HG03175 (cell line): Measurements from ENCODE around the gene NEBL.

Source experiments
- ATAC-seq: cut with Tn5 transposase; IDR thresholded peaks from one replicate; pipeline ENCODE4 v1.9.1; 2021; ENCODE audit warnings: mild to moderate bottlenecking, moderate library complexity; ENCODE audit not compliant: unreplicated experiment

The NEBL gene

DNA sequence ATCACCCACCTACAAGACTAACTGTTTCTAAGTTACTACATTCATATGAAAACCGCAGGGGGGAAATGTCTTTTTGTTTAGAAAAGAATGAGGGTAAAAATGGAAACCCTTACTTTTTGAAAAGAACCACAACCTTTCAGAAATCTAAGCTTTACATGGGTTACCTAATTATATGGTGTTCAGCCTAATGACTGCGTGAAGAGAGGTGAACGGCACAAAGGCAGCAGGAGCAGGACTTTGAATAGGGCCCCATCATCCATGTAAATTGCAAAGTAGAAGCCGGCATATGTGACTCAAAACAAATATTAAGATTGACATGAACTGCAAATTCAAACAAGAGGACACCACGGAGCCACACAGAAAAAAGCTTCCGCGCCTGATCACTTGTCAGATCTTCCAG is 25.1 kb downstream of the NEBL start:
- ATAC-seq, result no peak

DNA sequence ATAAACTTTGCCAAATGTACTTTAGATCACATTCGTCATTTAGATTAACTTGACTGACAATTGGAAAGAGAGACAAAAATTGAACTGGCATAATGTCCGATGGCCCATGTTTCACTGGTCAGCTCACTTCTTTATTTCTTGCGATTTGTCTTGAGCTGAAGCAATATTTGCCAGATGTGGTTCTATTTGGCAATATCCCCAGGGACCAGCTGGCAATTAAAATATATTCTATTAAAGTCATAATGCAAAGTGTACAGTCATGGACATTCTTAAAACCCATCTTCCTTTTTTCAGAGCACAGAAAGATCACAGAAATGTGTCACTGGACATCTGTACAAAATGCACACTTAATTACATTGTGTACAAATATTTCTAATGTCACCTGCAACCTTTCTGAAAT is 26.3 kb downstream of the NEBL start:
- ATAC-seq, result no peak

DNA sequence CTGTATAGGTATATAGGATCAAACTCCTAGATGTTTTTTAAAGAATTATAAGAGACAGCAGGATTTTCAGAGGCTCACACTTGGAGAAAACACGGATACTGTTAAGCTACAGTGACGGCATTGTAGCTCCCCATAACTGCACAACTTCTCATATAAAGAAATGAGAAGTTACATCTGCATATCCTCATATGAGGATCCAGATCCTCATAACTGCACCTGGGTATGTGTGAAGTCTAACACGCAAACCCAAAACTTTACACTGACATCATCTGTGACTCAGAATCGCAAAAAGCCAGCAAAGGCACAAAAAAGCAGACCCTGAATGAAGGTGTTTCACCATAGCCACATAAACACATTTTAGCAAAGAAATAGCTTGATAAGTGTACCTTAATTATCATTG is 34.1 kb downstream of the NEBL start:
- no peak for ATAC-seq

DNA sequence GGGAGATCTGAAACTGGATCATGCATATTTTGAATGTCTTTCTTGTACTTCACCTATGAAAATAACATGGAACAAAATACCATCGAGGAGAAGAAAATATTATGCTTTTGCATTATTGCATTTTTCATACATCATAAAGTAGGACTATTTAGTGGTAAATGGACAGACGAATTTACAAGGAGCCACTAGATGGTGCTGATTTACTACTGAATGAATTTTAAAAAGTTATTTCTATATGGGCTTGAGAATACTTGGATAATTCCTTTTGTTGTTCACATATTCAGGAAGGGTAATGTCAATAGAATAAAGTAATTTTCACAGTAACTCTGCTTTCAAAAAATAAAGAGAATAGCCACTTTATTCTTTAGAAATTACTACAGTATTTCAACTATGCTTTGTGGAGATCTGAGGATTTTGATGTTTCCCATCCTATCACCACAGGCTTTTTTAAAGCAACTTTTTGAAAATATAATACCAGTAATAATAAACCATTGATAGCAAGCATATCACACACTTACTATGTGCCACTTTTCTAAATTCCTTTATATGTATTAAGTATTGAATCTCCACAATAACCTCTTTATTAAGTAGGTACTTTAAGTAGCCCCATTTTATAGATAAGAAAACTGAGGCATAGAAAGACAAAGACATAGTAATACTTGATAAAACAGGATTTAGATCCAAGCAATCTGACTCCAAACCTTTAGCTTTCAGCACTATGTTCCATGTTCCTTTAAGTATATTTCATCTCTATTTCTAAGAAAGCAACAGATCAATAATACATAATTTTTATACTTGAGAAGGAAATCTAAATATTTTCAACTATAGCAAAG is 38.6 kb downstream of the NEBL start:
- no peak for ATAC-seq

DNA sequence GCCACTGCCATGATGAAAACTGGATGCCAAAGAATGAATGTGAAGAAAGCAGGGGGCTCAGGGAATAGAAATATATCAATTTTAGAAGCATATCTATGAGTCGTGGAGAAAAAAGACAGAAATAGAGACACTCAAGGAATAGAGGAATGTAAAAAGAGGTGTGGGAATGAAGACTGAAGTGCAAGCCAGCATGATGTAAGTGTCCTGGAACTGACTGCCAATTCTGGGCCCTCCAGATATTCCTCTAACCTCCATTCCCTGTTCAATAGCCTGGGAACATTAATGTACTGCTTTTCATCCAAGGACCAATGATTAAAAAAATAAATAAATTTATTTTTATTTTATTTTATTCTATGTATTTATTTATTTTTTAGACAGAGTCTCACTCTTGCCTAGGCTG is 40.6 kb downstream of the NEBL start:
- no peak for ATAC-seq

DNA sequence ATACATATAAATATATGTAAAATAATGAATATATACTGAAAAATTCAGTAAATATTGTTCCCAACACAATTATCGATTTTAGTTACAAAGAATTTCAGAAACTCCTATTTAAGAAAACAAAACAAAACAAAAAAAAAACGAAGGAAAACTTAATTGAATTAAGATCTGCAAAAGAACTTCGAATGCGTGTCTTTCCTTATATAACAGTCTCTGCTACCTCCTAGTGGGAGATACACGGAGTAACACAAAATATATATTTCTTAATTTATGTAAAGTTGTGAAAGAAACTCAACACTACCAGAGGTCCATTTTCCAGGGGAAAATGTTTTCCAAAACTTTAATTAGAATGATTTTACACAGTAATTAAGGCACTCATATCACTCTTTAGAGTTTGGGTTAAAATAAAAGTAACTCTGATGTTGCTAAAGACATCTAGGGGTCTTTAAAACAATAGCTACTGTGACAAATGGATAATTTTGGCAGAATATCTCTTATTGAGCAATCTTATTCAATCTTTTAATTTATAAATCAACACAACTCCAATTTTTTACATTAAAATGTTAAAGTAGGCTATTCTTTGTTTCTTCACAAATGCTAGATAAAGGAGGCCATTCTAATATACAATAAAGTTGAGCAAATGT is 41.6 kb downstream of the NEBL start:
- ATAC-seq, result no peak

DNA sequence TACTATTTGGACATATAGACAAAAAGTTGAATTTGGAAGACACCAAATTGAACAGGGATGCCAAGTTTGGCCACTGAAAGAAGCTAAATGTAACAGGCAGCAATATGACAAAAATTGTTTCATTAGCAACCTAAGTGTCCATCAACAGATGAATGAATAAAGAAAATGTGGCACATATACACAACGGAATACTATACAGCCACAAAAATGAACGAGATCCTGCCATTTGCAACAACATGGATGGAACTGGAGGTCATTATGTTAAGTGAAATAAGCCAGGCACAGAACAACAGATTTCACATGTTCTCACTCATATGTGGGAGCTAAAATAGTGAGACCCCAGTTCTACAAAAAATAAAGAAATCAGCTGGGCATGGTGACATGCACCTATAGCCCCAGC is 43.8 kb downstream of the NEBL start:
- ATAC-seq, result no peak

DNA sequence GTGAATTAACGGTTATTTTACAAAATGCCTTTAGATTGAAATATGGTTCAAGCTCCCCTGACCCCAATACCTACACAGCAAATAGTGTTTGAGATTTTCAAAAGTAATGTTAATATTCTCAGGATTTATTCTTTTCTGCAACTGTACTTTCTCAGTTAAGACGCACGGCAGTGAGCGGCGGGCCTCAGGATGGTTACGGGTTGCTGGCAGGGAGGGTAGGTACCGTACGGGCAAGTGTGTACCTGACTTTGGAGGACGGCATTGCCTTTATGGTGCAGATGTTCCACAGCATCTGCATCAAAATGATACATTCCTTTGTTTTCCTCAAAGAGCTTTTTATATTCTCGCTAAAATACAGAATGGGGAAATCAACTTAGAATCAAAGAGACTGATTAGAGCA is 44.8 kb downstream of the NEBL start:
- no peak for ATAC-seq

DNA sequence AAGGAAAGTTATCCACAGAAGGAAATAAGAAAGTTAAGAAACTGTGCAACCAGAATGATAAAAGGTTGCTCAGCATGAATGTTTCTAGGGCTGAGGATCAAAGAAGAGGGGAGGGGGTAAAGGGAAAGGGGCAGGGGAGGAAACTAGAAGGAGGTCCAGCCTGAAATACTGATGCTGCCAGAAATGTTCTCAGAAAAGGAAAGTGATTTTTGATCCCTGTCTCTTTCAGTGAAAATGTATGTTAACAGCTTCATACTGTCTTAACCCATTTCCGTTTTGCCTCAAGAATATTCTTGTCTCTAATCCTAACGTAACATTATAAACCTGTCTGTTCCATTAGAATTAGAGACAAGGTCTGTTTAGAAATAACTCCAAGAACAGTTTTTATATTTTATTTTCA is 49.6 kb downstream of the NEBL start:
- no peak for ATAC-seq

DNA sequence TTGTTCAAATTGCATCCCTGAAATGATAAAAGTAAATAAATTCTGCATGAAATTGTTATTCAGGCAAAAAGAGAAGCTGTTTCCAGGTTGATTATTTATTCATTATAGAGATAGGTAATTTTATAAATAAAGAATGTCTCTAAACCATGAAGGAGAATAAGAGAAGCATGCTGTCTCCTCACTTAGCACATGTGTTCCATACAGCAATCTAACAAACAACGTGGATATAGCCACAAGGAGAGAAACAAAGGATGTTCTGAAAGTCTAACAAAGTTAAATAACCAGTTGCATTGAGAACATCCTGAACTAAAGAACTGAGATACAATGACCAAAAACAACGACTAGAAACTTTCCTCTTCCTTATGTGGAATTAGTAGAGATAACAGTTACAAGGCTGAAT is 50.8 kb downstream of the NEBL start:
- ATAC-seq, result no peak

DNA sequence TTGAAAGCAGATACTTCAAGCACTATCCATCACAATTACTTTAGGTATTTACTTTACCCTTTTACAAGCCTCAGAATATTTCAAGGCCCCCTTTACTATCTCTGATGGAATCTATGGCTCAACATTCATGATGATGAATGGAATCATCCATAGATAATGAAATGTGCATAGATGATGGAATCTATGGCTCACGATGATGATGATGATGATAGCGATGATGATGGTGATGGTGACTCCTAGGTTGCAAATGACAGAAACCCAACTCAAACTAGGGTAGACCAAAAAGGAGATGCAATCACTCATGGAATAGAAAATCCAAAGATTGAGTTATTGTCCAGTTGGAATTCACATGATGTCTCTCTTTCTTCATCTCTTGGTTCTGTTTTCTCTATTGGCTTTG is 55.7 kb downstream of the NEBL start:
- no peak for ATAC-seq

DNA sequence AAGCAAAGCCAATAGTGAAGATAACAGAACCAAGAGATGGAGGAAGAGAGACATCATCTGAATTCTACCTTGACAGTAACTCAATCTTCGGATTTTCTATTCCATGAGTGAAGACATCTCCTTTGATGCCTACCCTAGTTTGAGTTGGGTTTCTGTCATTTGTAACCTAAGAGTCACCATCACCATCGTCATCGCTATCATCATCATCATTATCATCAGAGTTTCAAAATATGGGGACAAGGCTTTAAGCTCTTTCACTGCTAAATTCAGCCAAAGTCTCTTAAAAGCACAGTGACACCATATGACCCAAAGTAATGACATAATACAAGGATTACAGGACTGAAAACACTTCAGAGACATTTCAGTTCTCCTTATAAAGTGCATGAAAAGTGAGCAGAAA is 57.2 kb downstream of the NEBL start:
- no peak for ATAC-seq

DNA sequence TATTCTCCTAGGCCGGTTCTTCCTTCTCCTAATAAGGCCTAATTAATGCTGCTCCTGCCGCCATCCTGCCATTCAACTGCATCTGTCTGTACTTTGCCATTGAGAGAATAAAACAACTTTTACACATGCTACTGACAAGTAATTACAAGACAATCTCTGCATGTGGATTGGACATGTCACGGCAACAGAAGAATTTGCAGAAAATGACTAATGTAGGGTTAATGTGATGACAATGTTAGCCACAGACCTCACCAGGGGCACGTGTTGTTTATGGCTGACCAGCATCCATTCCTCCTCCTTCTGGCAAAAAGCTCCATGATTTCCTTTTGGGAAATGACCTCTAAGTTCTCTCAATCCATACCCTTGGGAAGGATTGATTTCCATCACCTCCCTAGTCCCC is 58.0 kb downstream of the NEBL start:
- ATAC-seq, result no peak

DNA sequence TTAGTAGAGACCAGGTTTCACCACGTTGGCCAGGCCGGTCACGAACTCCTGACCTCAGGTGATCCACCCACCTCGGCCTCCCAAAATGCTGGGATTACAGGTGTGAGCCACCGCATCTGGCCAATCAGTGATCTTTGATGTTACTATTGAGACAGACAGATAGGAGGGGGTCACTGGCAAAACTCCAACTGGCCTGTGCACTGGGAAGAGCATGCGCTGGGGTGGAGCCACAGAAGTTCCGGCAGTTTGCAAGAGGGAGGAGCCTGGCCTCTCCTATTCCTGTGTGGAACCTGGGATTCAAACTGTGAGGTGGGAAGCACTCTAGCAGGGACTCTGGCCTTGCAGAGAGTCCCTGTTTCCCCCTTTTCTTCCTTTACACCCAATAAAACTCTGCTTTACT is 60.7 kb downstream of the NEBL start:
- no peak for ATAC-seq

DNA sequence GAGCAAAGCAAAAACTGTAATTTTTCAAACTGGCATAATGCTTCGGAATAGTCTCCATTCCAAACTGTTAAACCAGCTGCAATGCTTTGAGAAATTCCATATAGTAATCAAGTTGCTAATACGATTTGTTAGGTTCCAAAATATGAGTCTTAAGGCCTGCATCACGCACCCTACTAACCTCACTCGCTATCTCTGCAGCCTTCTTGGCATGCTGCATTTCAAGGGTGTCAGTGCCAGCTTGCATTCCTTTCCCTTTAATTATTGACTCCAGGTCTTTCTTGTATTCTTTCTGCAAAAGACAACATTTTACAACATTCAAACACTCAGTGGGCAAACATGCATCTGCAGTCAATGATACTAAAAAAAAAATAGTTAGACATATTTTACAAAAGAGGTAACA is 61.8 kb downstream of the NEBL start:
- no peak for ATAC-seq

DNA sequence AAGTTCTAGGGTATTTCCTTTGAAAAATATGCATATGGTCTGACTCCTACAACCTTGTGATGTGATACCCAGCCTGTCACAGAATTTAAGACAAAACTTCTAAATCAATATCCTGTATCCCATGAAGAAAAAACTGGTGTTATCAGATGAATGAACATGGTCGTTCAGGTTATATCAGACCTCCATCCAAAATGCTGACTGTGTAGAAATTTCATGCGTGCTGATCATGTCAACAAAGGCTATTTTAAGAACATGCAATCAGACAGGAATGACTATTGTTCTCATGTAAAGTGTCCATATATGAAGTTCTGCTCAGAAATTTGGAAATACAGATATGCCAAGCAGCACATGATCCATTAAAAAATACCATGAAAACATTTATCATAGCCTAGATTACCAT is 62.3 kb downstream of the NEBL start:
- ATAC-seq, result no peak

DNA sequence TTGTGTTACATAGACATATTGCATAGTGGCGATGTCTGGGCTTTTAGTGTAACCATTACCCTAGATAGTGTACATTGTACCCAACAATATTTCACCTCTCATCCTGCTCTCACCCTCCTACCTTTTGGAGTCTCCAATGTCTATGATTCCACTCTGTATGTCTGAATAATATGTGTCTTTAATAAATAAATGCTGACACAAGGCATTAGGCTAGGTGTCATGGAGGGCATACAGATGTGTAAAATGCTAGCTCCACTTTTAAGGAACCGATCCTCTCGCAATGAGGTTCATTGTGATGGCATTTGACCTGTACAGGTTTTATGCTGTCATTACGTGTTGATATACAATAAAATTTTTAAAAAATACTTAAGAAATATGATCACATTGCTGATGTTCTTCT is 74.3 kb downstream of the NEBL start:
- ATAC-seq, result no peak

DNA sequence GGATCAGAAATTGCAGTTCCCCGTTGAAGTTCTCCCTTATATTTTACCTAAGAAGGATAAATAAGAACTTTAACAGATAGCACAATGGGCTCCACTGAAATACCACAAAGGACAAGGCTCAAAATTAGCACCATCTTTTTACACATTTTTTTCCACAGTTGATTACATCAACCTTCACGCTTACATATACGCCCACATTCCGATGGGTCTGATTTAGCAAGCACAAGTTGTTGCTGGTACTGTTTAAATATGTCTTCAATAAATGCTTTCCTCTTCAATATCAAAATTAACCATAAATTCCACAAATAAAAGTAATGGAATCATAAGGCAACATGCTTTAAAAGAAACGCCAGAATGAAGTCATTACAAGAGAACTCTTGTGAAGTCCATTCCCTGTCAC is 79.5 kb downstream of the NEBL start:
- ATAC-seq, result no peak

DNA sequence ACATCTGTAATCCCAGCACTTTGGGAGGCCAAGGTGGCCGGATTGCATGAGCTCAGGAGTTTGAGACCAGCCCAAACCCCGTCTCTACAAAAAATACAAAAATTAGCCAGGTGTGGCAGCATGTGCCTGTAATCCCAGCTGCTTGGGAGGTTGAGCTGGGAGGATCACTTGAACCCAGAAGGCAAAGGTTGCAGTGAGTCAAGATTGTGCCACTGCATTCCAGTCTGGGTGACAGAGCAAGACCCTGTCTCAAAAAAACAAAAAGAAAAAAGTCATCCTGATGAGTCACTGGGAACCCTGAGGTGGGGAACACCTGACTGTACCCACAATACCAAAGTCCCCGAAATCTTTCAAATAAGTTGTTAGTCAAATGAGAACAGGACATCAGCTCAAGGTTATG is 80.0 kb downstream of the NEBL start:
- ATAC-seq, result no peak

DNA sequence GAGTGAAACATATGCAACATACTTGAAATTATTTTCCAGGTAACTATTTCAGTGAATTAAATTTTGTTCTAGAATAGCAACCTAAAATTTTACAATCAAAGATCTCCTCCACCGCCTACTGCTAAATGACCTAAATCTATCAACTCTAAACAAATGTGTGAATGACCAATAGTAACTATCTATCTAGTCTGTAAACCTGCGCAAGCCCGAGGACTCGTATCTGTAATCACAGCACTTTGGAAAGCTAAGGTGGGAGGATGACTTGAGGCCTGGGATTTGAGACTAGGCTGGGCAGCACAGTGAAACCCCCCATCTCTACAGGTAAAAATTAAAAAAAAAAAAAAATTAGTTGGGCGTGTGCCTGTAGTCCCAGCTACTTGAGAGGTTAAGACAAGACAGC is 83.0 kb downstream of the NEBL start:
- ATAC-seq, result no peak

DNA sequence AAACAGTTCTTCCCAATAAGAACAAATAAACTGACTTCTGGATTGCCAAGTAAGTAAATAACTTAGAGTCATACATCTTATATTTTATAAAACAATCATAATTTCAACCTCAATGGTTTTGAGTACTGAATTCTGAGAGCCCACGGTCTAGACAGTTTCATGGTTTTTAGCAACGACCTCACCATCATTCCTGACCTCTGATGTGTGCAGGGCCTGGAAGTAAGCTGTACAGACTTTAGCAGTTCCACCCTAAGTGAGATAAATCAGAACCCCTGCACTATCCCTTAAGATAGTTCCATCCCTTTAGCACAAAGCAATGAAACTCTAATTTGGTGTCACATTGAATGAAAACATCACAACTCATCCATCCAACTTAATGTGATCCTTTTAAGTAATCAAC is 86.0 kb downstream of the NEBL start:
- no peak for ATAC-seq

DNA sequence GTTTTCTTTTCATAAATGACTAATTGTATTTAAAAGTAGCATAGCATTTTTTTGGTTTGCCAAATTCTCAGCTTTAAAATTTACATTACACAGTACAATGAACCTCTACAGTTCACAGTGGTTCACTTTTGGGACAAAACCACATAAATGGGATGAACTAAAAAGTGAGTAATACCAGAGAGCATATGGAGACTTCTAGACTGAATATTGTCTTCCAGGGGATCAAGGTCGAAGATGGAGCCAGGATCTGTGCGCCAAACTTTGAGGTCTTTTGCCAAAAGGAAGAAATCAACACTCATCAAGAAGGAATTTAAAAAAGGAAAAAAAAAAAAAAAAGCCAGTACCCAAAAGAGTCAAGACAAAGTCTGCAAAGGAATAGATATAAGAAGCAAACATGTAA is 87.5 kb downstream of the NEBL start:
- ATAC-seq, result no peak

DNA sequence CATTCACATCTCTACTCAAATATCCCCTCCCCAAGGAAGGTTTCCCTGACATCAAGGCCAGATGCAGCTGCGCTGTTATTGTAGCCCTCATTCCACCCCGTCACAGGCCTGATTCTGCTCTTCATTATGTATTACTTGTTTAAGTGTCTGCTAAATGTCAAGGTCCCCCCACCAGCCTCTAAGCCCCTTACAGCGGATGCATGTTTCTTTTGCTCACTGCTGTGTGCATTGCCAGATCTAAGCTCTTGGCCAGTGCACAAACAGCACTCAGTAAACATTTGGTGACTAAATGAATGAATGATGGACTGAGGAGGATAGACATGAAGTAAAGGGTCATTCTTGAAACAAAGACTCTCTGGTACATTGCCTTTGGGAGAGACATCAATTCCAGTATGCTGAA is 90.6 kb downstream of the NEBL start:
- ATAC-seq, result no peak
